MM.1S (cell line): ENCODE measurements around the gene ARPP21.

Experiments used
- DNase-seq: peaks from one replicate; pipeline ENCODE4 v3.0.0-alpha.2; 2015
- H2AFZ ChIP-seq: fragments of 300-600 bp; sonication (generic); 2 replicates; pipeline ENCODE4 v1.6.0; 2016; ENCODE audit warnings: antibody characterized with exemption, low read length
- H3F3A ChIP-seq: fragments of 300-600 bp; sonication (generic); 2 replicates; pipeline ENCODE4 v1.6.1; 2016; ENCODE audit warnings: mild to moderate bottlenecking, antibody characterized with exemption, low read length, moderate library complexity, mixed read lengths; ENCODE audit not compliant: insufficient read depth
- H3K27ac ChIP-seq: fragments of 300-600 bp; sonication (generic); 2 replicates; pipeline ENCODE4 v1.5.1; 2016; ENCODE audit warnings: mild to moderate bottlenecking, low read length
- H3K27me3 ChIP-seq: fragments of 300-600 bp; sonication (generic); replicated peaks from 2 replicates; pipeline ENCODE4 v1.6.0; 2016; ENCODE audit warnings: low read length; ENCODE audit not compliant: insufficient read depth
- H3K36me3 ChIP-seq: fragments of 300-600 bp; sonication (generic); replicated peaks from 2 replicates; pipeline ENCODE4 v1.6.1; 2016; ENCODE audit warnings: mild to moderate bottlenecking, low read length, mixed read lengths; ENCODE audit not compliant: insufficient read depth
- H3K4me1 ChIP-seq: fragments of 300-600 bp; sonication (generic); 2 replicates; pipeline ENCODE4 v1.6.1; 2016; ENCODE audit warnings: low read length, mixed read lengths
- H3K4me2 ChIP-seq: fragments of 300-600 bp; sonication (generic); 2 replicates; pipeline ENCODE4 v1.6.0; 2016; ENCODE audit warnings: low read depth, low read length
- H3K4me3 ChIP-seq: fragments of 300-600 bp; sonication (generic); 2 replicates; pipeline ENCODE4 v1.5.1; 2016; ENCODE audit warnings: low read length, mixed read lengths
- H3K79me2 ChIP-seq: fragments of 300-600 bp; sonication (generic); 2 replicates; pipeline ENCODE4 v1.6.1; 2016; ENCODE audit warnings: mixed run types, low read length, mixed read lengths
- H3K9ac ChIP-seq: fragments of 300-600 bp; sonication (generic); 2 replicates; pipeline ENCODE4 v1.6.1; 2016; ENCODE audit warnings: low read length, mixed read lengths
- H3K9me2 ChIP-seq: fragments of 300-600 bp; sonication (generic); replicated peaks from 2 replicates; pipeline ENCODE4 v1.6.1; 2016; ENCODE audit warnings: mild to moderate bottlenecking, low read length, mixed read lengths; ENCODE audit not compliant: insufficient read depth
- H3K9me3 ChIP-seq: fragments of 300-600 bp; sonication (generic); replicated peaks from 2 replicates; pipeline ENCODE4 v1.6.1; 2016; ENCODE audit warnings: mild to moderate bottlenecking, low read length, mixed read lengths; ENCODE audit not compliant: insufficient read depth
- H4K20me1 ChIP-seq: fragments of 300-600 bp; sonication (generic); 2 replicates; pipeline ENCODE4 v1.6.1; 2016; ENCODE audit warnings: mild to moderate bottlenecking, low read length, moderate library complexity, mixed read lengths; ENCODE audit not compliant: insufficient read depth
- EZH2 ChIP-seq: fragments of 300-600 bp; sonication (generic); optimal IDR thresholded peaks from 2 replicates; pipeline ENCODE3; 2017; ENCODE audit warnings: low read depth, mild to moderate bottlenecking, antibody characterized with exemption, low read length, mixed read lengths
- EZH2phosphoT487 ChIP-seq: fragments of 300-600 bp; sonication (generic); IDR thresholded peaks from 2 replicates; pipeline ENCODE4 v1.6.1; 2018; ENCODE audit warnings: antibody characterized with exemption, low read length
- TF ChIP-seq, protein P1 (sequence below): fragments of 300-600 bp; sonication (generic); IDR thresholded peaks from 2 replicates; pipeline ENCODE4 v1.5.1; 2016; ENCODE audit warnings: antibody characterized with exemption, low read length, mixed read lengths

Gene ARPP21

DNA sequence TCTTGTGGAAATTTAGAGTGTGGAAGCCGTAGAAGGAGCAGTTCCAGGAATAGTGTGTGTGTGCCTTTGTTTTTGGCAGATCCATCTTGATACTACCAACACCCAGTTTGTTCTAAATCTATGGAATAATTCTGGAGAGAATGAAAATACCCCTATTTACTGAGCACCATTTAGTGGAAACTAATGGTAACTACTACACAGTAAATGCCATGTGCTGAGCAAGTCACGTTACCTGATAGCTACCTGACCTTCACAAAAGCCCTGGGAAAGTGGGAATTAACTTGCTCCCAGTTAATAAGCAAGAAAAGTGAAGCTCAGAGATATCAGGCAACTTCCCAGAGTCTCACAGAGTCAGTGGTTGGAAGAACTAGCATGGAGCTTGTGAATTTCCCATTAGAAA is 137.7 kb downstream of the ARPP21 start:
- Histone ChIP-seq H3K79me2 (no peaks in the 10 kb centered on the region), H4K20me1 (no peaks in the 10 kb centered on the region), H3K27me3 (no peaks in the 10 kb centered on the region), H3K9me2 (no peaks in the 10 kb centered on the region), H3K4me2 (no peak overlapping the region), H3K36me3 (no peaks in the 10 kb centered on the region), H3K9me3 (no peaks in the 10 kb centered on the region), H2AFZ (no peak overlapping the region), H3K4me1 (no peaks in the 10 kb centered on the region), H3F3A (no peaks in the 10 kb centered on the region), H3K4me3 (no peak overlapping the region), H3K27ac (no peak overlapping the region), H3K9ac (no peak overlapping the region)
- no peak for DNase-seq
- TF ChIP-seq, protein P1, sequence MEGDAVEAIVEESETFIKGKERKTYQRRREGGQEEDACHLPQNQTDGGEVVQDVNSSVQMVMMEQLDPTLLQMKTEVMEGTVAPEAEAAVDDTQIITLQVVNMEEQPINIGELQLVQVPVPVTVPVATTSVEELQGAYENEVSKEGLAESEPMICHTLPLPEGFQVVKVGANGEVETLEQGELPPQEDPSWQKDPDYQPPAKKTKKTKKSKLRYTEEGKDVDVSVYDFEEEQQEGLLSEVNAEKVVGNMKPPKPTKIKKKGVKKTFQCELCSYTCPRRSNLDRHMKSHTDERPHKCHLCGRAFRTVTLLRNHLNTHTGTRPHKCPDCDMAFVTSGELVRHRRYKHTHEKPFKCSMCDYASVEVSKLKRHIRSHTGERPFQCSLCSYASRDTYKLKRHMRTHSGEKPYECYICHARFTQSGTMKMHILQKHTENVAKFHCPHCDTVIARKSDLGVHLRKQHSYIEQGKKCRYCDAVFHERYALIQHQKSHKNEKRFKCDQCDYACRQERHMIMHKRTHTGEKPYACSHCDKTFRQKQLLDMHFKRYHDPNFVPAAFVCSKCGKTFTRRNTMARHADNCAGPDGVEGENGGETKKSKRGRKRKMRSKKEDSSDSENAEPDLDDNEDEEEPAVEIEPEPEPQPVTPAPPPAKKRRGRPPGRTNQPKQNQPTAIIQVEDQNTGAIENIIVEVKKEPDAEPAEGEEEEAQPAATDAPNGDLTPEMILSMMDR, result no peak
- no peak for TF ChIP-seq EZH2
- TF ChIP-seq EZH2phosphoT487, result no peak

DNA sequence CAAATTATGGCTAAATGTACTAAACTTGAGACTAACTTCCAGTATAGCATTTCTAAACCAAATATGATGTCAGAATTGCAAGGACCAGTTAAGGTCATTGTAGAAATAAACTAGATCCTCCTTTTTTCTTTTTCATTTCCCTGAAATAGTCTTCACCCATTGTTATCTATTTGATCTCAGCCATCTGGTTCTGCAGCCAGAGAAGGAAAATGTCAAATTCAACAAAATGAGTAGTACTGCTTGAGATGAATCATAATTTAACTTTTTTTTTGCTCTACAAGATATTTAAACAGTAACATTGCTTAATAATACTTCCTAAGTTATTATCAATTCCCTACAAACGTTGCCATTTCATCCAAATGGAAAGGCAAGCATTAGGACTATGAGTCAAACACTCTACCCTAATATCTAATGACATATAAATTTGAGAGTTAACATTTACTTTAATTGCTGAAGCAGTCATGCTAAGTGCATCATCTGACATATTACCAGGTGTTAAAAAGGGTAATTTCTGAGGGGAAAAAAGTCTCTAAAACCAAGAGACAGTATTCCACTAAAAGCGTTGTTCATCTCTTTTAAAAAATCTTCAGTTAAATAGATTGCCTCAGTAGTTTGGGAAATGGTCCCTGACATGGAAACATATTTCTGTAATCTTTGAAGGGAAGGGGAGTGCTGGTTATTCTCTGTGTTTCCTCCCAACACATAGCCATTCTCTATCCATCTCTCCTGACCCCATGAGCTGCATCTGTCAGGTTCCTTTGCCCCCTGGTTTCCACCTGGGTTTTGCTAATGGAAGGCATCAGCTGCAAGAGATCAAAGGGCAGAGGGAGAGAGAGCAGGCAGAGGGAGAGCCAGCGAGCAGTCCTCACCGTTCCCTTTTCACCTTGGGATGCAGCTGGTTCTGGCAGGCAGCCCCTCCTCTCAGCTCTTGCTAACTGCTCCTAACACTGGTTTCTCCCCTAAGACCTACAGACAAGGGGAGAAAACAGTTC is 138.5 kb downstream of the ARPP21 start:
- TF ChIP-seq, protein P1, result no peak
- no peak for TF ChIP-seq EZH2
- no peak for TF ChIP-seq EZH2phosphoT487
- Histone ChIP-seq H3K9ac (no peak overlapping the region), H3K9me2 (no peaks in the 10 kb centered on the region), H3K4me1 (no peaks in the 10 kb centered on the region), H3K27ac (no peak overlapping the region), H3K9me3 (no peaks in the 10 kb centered on the region), H3F3A (no peaks in the 10 kb centered on the region), H3K4me2 (no peak overlapping the region), H4K20me1 (no peaks in the 10 kb centered on the region), H3K79me2 (no peaks in the 10 kb centered on the region), H2AFZ (no peak overlapping the region), H3K4me3 (no peak overlapping the region), H3K36me3 (no peaks in the 10 kb centered on the region), H3K27me3 (no peaks in the 10 kb centered on the region)
- no peak for DNase-seq

DNA sequence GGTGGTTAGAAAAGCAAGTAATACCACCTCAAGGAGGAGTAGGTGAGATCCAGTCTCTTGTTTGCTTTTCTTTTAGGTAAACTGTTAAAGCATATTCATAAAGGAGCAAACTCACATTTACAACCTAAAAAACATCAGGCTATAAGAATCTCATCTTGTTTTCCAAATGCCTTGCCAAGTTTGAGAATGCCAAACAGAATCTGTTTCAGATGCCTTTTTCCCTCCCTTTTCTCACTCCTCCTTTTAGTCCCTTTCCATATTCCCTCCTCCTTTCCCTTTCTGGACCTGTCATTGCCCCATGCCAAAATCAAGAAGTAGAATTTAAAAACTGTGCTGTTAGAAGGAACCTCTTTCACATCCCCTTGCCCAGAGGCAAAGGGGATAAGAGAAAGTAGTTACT is 140.3 kb downstream of the ARPP21 start:
- TF ChIP-seq EZH2phosphoT487 (no peak), EZH2 (no peak)
- TF ChIP-seq, protein P1, result no peak
- Histone ChIP-seq H3K36me3 (no peaks in the 10 kb centered on the region), H3K4me1 (no peaks in the 10 kb centered on the region), H3K4me2 (no peak overlapping the region), H3K27me3 (no peaks in the 10 kb centered on the region), H4K20me1 (no peaks in the 10 kb centered on the region), H3F3A (no peaks in the 10 kb centered on the region), H3K9ac (no peak overlapping the region), H3K4me3 (no peak overlapping the region), H3K9me2 (no peaks in the 10 kb centered on the region), H3K27ac (no peak overlapping the region), H2AFZ (no peak overlapping the region), H3K79me2 (no peaks in the 10 kb centered on the region), H3K9me3 (no peaks in the 10 kb centered on the region)
- DNase-seq, result no peak
